ENCODE results near the gene ATP10A.

- TF ChIP-seq POLR2AphosphoS5 (IDR thresholded peaks at IDR 0.05; ENCODE audit: borderline replicate concordance, low read depth, low read length) (no peak), EZH2 (IDR thresholded peaks at IDR 0.05) (no peak), FOXP2 (optimal IDR thresholded peaks at IDR 0.05; ENCODE audit: control extremely low read depth, extremely low read length, insufficient read depth) (no peak)
Observed at GRCh38 chr15:25893596-25893995, 30.5 kb upstream of the ATP10A start.
